HG02884 (cell line): ENCODE data around the gene KLHL42.
A peak's percentile ranks its signal among the peaks of the same experiment; 100 is the strongest.
"Not testable (repeated sequence)": the region's sequence is repeated elsewhere in the genome, so short reads cannot be mapped to it uniquely, and the experiment has no call there.

Experiments used
- ATAC-seq: cut with Tn5 transposase; IDR thresholded peaks from one replicate; pipeline ENCODE4 v1.9.1; 2021; ENCODE audit warnings: mild to moderate bottlenecking, moderate library complexity; ENCODE audit not compliant: unreplicated experiment

Gene KLHL42

GRCh38 chr12:27814851-27815591 is 35.0 kb downstream of the KLHL42 start:
- ATAC-seq = no peak

GRCh38 chr12:27817766-27818165 is 37.7 kb downstream of the KLHL42 start:
- ATAC-seq = no peak

GRCh38 chr12:27818401-27818918 is 38.4 kb downstream of the KLHL42 start:
- ATAC-seq = no peak

GRCh38 chr12:27820564-27820963 is 40.5 kb downstream of the KLHL42 start:
- no peak for ATAC-seq

- no peak for ATAC-seq
Measured at GRCh38 chr12:27821259-27821973, 41.4 kb downstream of the KLHL42 start.

GRCh38 chr12:27822076-27822712 is 42.2 kb downstream of the KLHL42 start:
- peak; percentile 71 for ATAC-seq

GRCh38 chr12:27823038-27823437 is 43.0 kb downstream of the KLHL42 start:
- ATAC-seq = no peak

- peak; percentile 61 for ATAC-seq
Measured at GRCh38 chr12:27824126-27824842, 44.3 kb downstream of the KLHL42 start.

GRCh38 chr12:27826076-27826475 is 46.0 kb downstream of the KLHL42 start:
- ATAC-seq = no peak

GRCh38 chr12:27828196-27828595 is 48.2 kb downstream of the KLHL42 start:
- ATAC-seq = no peak

- ATAC-seq = no peak
Measured at GRCh38 chr12:27838543-27839185, 58.6 kb downstream of the KLHL42 start.

- ATAC-seq = peak; percentile 59
Measured at GRCh38 chr12:27840229-27840999, 60.4 kb downstream of the KLHL42 start.

GRCh38 chr12:27841392-27841882 is 61.4 kb downstream of the KLHL42 start:
- no peak for ATAC-seq

GRCh38 chr12:27843714-27844245 is 63.7 kb downstream of the KLHL42 start:
- no peak for ATAC-seq

GRCh38 chr12:27844366-27845090 is 64.5 kb downstream of the KLHL42 start:
- no peak for ATAC-seq

GRCh38 chr12:27845187-27845586 is 65.2 kb downstream of the KLHL42 start:
- no peak for ATAC-seq

GRCh38 chr12:27845706-27846105 is 65.7 kb downstream of the KLHL42 start:
- not testable (repeated sequence) for ATAC-seq

- not testable (repeated sequence) for ATAC-seq
Measured at GRCh38 chr12:27847293-27847692, 67.3 kb downstream of the KLHL42 start.

- no peak for ATAC-seq
Measured at GRCh38 chr12:27851311-27851710, 71.3 kb downstream of the KLHL42 start.
